A673 (cell line): Measurements from ENCODE around the gene TRIP10. TPM values are rescaled to one million over a fixed set of nuclear protein-coding genes. Genes with fewer than 3 reads are reported as not detected.

Experiments used
- BruUV-seq: library from RNA; stranded (reverse); fragments of 400-500 nt; replicated peaks from 2 replicates; lab custom pipeline; 2021; lab: Mats Ljungman, UMichigan
- CTCF ChIA-PET: fragments of 300-600 bp; sonication (Branson Sonifier 250); formaldehyde crosslinking; loops from one replicate; lab custom pipeline; 2022; ENCODE audit warnings: antibody characterized with exemption; lab: Charles Lee
- POLR2A ChIA-PET: fragments of 300-600 bp; sonication (Branson Sonifier 250); formaldehyde crosslinking; loops from one replicate; lab custom pipeline; 2022; ENCODE audit warnings: antibody characterized with exemption; ENCODE audit not compliant: low non-redundant PET; lab: Charles Lee
- DNase-seq: peaks from one replicate; pipeline ENCODE4 v3.0.0-alpha.2; 2015; ENCODE audit warnings: low spot score
- H3K27ac ChIP-seq: fragments of 200-600 bp; sonication (generic); 2 replicates; pipeline ENCODE4 v1.5.1; 2016; ENCODE audit warnings: mixed run types, low read depth, mild to moderate bottlenecking, mixed read lengths, antibody characterized with exemption, low read length; ENCODE audit not compliant: poor library complexity, severe bottlenecking
- H3K27me3 ChIP-seq: fragments of 200-600 bp; sonication (generic); replicated peaks from 2 replicates; pipeline ENCODE4 v1.6.1; 2017; ENCODE audit warnings: mixed run types, low read depth, mild to moderate bottlenecking, mixed read lengths, antibody characterized with exemption, low read length; ENCODE audit not compliant: insufficient read depth, poor library complexity
- H3K36me3 ChIP-seq: fragments of 200-600 bp; sonication (generic); 2 replicates; pipeline ENCODE4 v1.6.1; 2016; ENCODE audit warnings: mixed run types, mild to moderate bottlenecking, mixed read lengths, antibody characterized with exemption, low read length; ENCODE audit not compliant: insufficient read depth, poor library complexity, severe bottlenecking
- H3K4me1 ChIP-seq: fragments of 200-600 bp; sonication (generic); 2 replicates; pipeline ENCODE4 v1.6.1; 2017; ENCODE audit warnings: mixed run types, mild to moderate bottlenecking, mixed read lengths, antibody characterized with exemption, low read length; ENCODE audit not compliant: insufficient read depth, poor library complexity, severe bottlenecking
- H3K4me3 ChIP-seq: fragments of 200-600 bp; sonication (generic); 2 replicates; pipeline ENCODE4 v1.5.1; 2016; ENCODE audit warnings: low read depth, mixed run types, mild to moderate bottlenecking, mixed read lengths, low read length; ENCODE audit not compliant: poor library complexity, severe bottlenecking
- H3K9me3 ChIP-seq: fragments of 200-600 bp; sonication (generic); 2 replicates; pipeline ENCODE4 v1.6.1; 2016; ENCODE audit warnings: mixed run types, low read depth, mild to moderate bottlenecking, mixed read lengths, antibody characterized with exemption, low read length; ENCODE audit not compliant: poor library complexity, severe bottlenecking
- EZH2 ChIP-seq: fragments of 200-600 bp; sonication (generic); IDR thresholded peaks from 2 replicates; pipeline ENCODE4 v1.6.1; 2017; ENCODE audit warnings: borderline replicate concordance, low read depth, mild to moderate bottlenecking, mixed read lengths, antibody characterized with exemption, low read length; ENCODE audit not compliant: poor library complexity, severe bottlenecking
- intact Hi-C: fragments of 100-400 bp; cut with micrococcal nuclease; formaldehyde crosslinking; loops from one replicate; pipeline ENCODE4 v1.10.0; 2022; ENCODE audit not compliant: unreplicated experiment
- total RNA-seq: library from RNA; stranded (reverse); gene quantifications from 2 replicates; pipeline ENCODE4 v1.2.3, GENCODE V29; 2021
- TF ChIP-seq, protein P1 (sequence below): fragments of 300-800, 200-600 bp; sonication (generic); conservative IDR thresholded peaks from 2 replicates; pipeline ENCODE4 v1.5.1; 2017; ENCODE audit warnings: low read depth, mild to moderate bottlenecking, antibody characterized with exemption, low read length, moderate library complexity, mixed read lengths

Gene TRIP10
- total RNA-seq, 1 experiment from 2014 or later = 70.2 TPM

DNA sequence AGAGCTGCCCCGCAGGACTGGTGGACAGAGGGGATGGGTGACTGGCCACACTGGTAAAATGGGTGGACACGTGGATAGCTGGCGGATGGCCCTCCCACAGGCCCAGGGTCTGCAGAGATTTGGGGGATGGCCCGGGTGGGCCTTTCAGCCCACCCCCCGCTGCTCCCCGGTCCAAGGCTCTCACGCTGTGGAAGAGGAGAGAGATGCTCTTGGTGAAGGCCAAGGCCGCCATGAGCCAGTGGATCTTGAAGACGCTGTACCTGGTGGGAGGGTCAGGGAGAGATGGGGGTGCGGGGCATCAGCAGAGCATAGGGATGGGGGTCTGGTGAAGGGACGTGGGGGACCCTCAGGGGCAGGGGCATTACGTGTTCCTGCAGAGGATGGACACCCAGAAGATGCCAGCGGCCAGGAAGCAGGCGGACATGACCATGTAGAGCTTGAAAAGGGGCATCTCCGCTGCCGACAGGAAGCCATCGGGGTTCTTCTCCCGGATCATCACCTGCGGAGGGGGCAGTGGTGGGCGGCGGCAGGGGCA is 6.6 kb upstream of the TRIP10 start:
- TF ChIP-seq, protein P1, sequence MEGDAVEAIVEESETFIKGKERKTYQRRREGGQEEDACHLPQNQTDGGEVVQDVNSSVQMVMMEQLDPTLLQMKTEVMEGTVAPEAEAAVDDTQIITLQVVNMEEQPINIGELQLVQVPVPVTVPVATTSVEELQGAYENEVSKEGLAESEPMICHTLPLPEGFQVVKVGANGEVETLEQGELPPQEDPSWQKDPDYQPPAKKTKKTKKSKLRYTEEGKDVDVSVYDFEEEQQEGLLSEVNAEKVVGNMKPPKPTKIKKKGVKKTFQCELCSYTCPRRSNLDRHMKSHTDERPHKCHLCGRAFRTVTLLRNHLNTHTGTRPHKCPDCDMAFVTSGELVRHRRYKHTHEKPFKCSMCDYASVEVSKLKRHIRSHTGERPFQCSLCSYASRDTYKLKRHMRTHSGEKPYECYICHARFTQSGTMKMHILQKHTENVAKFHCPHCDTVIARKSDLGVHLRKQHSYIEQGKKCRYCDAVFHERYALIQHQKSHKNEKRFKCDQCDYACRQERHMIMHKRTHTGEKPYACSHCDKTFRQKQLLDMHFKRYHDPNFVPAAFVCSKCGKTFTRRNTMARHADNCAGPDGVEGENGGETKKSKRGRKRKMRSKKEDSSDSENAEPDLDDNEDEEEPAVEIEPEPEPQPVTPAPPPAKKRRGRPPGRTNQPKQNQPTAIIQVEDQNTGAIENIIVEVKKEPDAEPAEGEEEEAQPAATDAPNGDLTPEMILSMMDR = no peak
- TF ChIP-seq EZH2 = no peak
- Histone ChIP-seq H3K27me3 (no peaks in the 10 kb centered on the region), H3K4me3 (no peak overlapping the region), H3K4me1 (peaks cover 13% of the 10 kb centered on the region), H3K36me3 (no peaks in the 10 kb centered on the region), H3K9me3 (no peaks in the 10 kb centered on the region), H3K27ac (no peak overlapping the region)
- DNase-seq = no peak
- intact Hi-C loops = no loop called here
- ChIA-PET POLR2A (no interaction called here), CTCF (interaction anchor here (0.5 to 0.7 kb wide), 2 partner anchors 14 to 370 kb away, joined by 3 read pairs; no protein-coding TSS in a partner anchor)
- BruUV-seq = no TSS peak

DNA sequence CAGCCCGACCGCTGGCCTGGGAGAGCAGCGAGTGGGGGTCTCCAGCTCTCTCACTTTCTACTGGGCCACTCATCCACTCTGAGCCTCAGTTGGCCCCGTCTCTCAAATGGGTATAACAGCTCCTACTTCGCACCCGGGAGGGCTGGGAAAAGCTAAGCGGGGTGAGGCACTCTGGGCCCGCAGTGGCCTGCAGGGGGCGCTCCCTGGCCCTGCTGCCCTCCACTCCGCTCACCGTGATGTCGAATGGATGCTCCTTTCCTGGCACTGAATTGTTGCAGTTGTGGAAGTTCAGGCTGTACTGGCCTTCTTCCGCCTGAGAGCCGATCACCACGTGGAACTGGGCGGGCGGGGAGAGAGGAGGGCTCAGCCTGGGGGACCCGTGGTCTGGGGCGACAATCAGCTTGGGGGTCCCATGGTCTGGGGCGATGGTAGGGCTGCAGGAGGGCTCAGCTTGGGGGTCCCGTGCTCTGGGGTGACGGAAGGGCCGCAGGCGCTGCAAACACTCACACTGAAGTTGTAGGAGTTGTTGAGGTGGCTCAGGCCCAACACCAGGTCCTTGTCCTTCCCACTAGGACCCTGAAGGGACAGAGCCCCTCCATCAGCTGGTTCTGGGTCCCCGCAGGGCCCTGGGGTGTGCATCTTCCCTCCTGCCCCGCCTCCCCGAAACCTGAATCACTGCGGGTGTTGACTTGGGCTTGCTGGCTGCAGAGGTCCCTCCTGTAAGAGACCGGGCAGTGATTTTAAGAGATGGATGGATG is 6.0 kb upstream of the TRIP10 start:
- H3K27ac ChIP-seq = no peak overlapping the region
- H3K4me3 ChIP-seq = no peak overlapping the region
- H3K4me1 ChIP-seq = peaks cover 19% of the 10 kb centered on the region
- H3K9me3 ChIP-seq = no peaks in the 10 kb centered on the region
- CTCF ChIA-PET = interaction anchor here (0.5 to 0.6 kb wide), 2 partner anchors 15 to 46 kb away, joined by 3 to 4 read pairs; no protein-coding TSS in a partner anchor
- H3K27me3 ChIP-seq = no peaks in the 10 kb centered on the region
- no peak for DNase-seq
- no TSS peak for BruUV-seq
- POLR2A ChIA-PET = no interaction called here
- intact Hi-C loops = no loop called here
- TF ChIP-seq, protein P1 = peak; percentile 55
- TF ChIP-seq EZH2 = no peak
- no peaks in the 10 kb centered on the region for H3K36me3 ChIP-seq

DNA sequence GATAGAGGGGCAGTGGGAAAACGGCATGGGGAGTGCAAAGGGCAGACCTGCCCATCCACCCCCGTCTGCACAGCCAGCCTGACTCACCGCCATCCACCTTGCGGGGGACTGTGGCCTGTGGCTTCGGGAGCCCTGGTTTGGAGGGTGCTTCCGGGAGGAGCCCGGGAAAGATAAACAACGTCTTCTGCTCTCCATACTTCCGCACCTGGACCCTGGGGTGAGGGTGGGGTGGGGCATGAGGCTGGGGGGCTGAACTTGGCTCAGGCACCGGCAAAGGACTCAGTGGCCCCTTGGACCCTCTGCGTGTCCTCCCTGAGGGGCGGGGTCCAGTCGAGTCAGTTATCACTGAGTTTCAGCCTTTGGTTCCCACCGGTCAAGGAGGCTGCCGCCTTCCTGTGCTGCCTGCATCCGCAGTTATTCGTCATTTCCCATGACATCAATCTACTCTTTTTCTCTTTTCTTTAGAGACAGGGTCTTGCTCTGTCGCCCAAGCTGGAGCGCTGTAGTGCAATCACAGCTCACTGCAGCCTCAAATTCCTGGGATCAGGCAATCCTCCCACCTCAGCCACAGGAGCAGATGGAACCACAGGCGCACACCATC is 5.3 kb upstream of the TRIP10 start:
- no TSS peak for BruUV-seq
- Histone ChIP-seq H3K36me3 (no peaks in the 10 kb centered on the region), H3K4me1 (peaks cover 26% of the 10 kb centered on the region), H3K9me3 (no peaks in the 10 kb centered on the region), H3K27ac (no peak overlapping the region), H3K27me3 (no peaks in the 10 kb centered on the region), H3K4me3 (no peak overlapping the region)
- intact Hi-C loops = no loop called here
- no peak for TF ChIP-seq EZH2
- TF ChIP-seq, protein P1 = no peak
- POLR2A ChIA-PET = no interaction called here
- CTCF ChIA-PET = interaction anchor here (0.6 kb wide), 1 partner anchor 129 kb away, joined by 4 read pairs; no protein-coding TSS in a partner anchor
- DNase-seq = no peak
